ENCODE data around the gene NRBP1. TPM values are rescaled to one million over a fixed set of nuclear protein-coding genes. Genes with fewer than 3 reads are reported as not detected.

NRBP1 gene
- total and polyA plus RNA-seq, 2 experiments from 2014 or later: 114 to 165 TPM

DNA sequence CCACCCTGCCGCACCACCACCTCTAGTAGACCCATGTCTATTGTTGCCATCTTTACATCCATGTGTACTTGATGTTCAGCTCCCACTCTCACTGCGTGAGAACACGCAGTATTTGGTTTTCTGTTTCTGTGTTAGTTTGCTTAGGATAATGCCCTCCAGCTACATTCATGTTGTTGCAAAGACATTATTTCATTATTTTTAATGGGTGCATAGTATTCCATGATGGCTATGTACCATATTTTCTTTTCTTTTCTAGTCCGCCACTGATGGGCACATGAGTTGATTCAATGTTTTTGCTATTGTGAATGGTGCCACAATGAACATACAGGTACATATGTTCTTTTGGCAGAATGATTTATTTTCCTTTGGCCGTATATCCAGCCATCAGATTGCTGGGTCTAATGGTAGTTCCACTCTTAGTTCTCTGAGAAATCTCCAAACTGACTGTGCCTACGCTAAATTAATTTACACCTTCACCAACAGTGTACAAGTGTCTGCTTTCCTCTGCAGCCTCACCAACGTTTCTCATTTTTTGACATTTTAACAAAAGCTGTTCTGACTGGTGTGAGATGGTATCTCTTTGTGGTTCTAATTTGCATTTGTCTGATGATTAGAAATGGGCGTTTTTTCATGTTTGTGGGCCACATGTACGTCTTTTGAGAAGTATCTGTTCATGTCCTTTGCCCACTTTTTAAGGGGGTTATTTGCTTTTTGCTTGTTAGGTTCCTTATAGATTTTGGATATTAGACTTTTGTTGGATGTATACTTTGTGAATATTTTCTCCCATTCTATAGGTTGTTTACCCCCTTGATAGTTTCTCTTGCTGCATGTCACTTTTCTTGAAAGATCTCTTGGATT is 37.4 kb upstream of the NRBP1 start:
- Histone ChIP-seq H4K20me1 (ENCODE audit: insufficient read depth, poor library complexity, severe bottlenecking) (peaks cover 4% of the 10 kb centered on the region), H3K27ac (no peak overlapping the region), H3K9me2 (replicated peaks; ENCODE audit: insufficient read depth) (no peaks in the 10 kb centered on the region), H3K36me3 (replicated peaks; ENCODE audit: insufficient read depth, low read depth) (no peaks in the 10 kb centered on the region), H3K4me1 (ENCODE audit: insufficient read depth) (no peaks in the 10 kb centered on the region), H3K4me3 (no peak overlapping the region), H3K79me2 (peaks cover 85% of the 10 kb centered on the region), H3K27me3 (no peaks in the 10 kb centered on the region), H3K4me2 (no peak overlapping the region), H3K9me3 (ENCODE audit: low read depth) (no peaks in the 10 kb centered on the region), H2AFZ (no peak overlapping the region)
- 97% methylated on average over 9 of the region's 9 CpGs for WGBS (ENCODE audit: low lambda C conversion rate, missing lambda C conversion rate)
- DNase-seq (ENCODE audit: low spot score): no peak
- TF ChIP-seq EZH2 (IDR thresholded peaks at IDR 0.05; ENCODE audit: borderline replicate concordance): no peak
- no peak for TF ChIP-seq EZH2phosphoT487 (IDR thresholded peaks at IDR 0.05; ENCODE audit: low read depth, severe bottlenecking, unreplicated experiment)
- TF ChIP-seq CTCF (IDR thresholded peaks at IDR 0.05; ENCODE audit: poor library complexity): no peak

GRCh38 chr2:27393225-27393624 is 35.2 kb upstream of the NRBP1 start:
- H4K20me1 ChIP-seq (ENCODE audit: insufficient read depth, poor library complexity, severe bottlenecking): peaks cover 12% of the 10 kb centered on the region

DNA sequence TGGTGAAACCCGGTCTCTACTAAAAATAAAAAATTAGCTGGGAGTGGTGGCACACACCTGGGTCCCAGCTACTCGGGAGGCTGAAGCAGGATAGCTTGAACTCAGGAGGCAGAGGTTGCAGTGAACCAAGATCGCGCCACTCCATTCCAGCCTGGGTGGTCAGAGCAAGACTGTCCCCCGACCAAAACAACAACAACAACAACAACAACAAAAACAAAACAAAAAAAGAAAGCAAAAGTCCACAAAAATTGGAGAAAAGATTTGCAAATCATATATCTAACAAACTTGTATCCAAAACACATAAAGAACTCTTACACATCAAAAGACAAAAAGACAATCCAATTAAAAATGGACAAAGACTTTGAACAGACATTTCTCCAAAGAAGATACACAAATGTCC is 29.5 kb upstream of the NRBP1 start:
- Histone ChIP-seq H3K9me2 (replicated peaks; ENCODE audit: insufficient read depth) (no peaks in the 10 kb centered on the region), H3K9me3 (ENCODE audit: low read depth) (no peaks in the 10 kb centered on the region), H3K79me2 (peaks cover 100% of the 10 kb centered on the region), H3K36me3 (replicated peaks; ENCODE audit: insufficient read depth, low read depth) (no peaks in the 10 kb centered on the region), H3K27me3 (no peaks in the 10 kb centered on the region), H4K20me1 (ENCODE audit: insufficient read depth, poor library complexity, severe bottlenecking) (peaks cover 32% of the 10 kb centered on the region), H3K27ac (no peak overlapping the region), H3K4me1 (ENCODE audit: insufficient read depth) (no peaks in the 10 kb centered on the region), H2AFZ (no peak overlapping the region), H3K4me2 (no peak overlapping the region), H3K4me3 (no peak overlapping the region)
- WGBS (ENCODE audit: low lambda C conversion rate, missing lambda C conversion rate): 95% methylated on average over 5 of the region's 5 CpGs
- DNase-seq (ENCODE audit: low spot score): no peak
- TF ChIP-seq EZH2 (IDR thresholded peaks at IDR 0.05; ENCODE audit: borderline replicate concordance): no peak
- no peak for TF ChIP-seq CTCF (IDR thresholded peaks at IDR 0.05; ENCODE audit: poor library complexity)
- TF ChIP-seq EZH2phosphoT487 (IDR thresholded peaks at IDR 0.05; ENCODE audit: low read depth, severe bottlenecking, unreplicated experiment): no peak

More at GRCh38 chr2:27393225-27393624, 35.2 kb upstream of the NRBP1 start:
- Histone ChIP-seq H3K79me2 (peaks cover 96% of the 10 kb centered on the region), H3K4me3 (no peak overlapping the region), H3K27me3 (no peaks in the 10 kb centered on the region), H3K4me1 (ENCODE audit: insufficient read depth) (no peaks in the 10 kb centered on the region), H3K36me3 (replicated peaks; ENCODE audit: insufficient read depth, low read depth) (no peaks in the 10 kb centered on the region), H3K9me3 (ENCODE audit: low read depth) (no peaks in the 10 kb centered on the region), H2AFZ (no peak overlapping the region), H3K27ac (no peak overlapping the region), H3K4me2 (no peak overlapping the region), H3K9me2 (replicated peaks; ENCODE audit: insufficient read depth) (no peaks in the 10 kb centered on the region)
- WGBS (ENCODE audit: low lambda C conversion rate, missing lambda C conversion rate): 99% methylated on average over 33 of the region's 33 CpGs
- TF ChIP-seq EZH2phosphoT487 (IDR thresholded peaks at IDR 0.05; ENCODE audit: low read depth, severe bottlenecking, unreplicated experiment) (no peak), CTCF (IDR thresholded peaks at IDR 0.05; ENCODE audit: poor library complexity) (no peak), EZH2 (IDR thresholded peaks at IDR 0.05; ENCODE audit: borderline replicate concordance) (no peak)
- DNase-seq (ENCODE audit: low spot score): no peak
